ENCODE results near the gene RALGAPA1. TPM values are rescaled to one million over a fixed set of nuclear protein-coding genes. Genes with fewer than 3 reads are reported as not detected.

RALGAPA1 gene
- total and polyA plus RNA-seq, 2 of the 13 experiments (the other 11 are each of a cell fraction or from before 2014, with no cell fraction given): 65.0 to 89.2 TPM

DNA sequence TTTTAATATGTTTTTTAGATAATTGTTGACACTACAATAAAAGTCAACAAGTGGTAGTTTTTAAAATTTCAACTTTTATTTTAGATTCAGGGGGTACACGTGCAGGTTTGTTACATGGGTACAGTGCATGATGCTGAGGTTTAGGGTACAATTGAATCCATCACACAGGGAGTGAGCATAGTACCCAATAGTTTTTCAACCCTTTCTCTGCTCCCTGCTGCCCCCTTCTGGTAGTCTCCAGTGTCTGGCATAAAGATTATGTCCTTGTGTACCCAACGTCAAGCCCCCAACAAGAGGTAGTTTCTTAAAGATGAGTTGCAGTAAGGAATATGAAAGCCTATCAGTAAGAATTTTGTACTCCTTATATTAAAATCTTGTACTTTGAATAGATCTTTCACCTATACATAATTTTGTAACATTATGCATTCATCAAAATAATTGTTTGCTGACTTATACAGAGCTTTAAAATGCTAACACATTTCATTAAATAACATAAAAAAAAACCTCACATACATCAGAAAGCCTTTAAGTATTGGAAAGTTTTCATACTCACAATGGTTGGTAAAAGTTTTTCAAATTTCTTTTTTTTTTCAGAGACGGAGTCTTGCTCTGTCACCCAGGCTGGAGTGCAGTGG is 5.4 kb upstream of the RALGAPA1 start (continued):
- TF ChIP-seq SNAPC4 (CRISPR knock-in tag; IDR thresholded peaks at IDR 0.05): no peak
- no peak for TF ChIP-seq RBM22 (optimal IDR thresholded peaks at IDR 0.05; ENCODE audit: low read length)
- no peak for TF ChIP-seq ZNF34 (CRISPR knock-in tag; IDR thresholded peaks at IDR 0.05; ENCODE audit: borderline replicate concordance)
- TF ChIP-seq TBL1XR1 (IDR thresholded peaks at IDR 0.05; ENCODE audit: borderline replicate concordance, low read length, partially characterized antibody): no peak
- TF ChIP-seq ZNF550 (CRISPR knock-in tag; IDR thresholded peaks at IDR 0.05; ENCODE audit: borderline replicate concordance): no peak
- peak; percentile 57; the same call in 1 of the 2 replicates for TF ChIP-seq ZBTB25 (CRISPR knock-in tag; IDR thresholded peaks at IDR 0.05)
